ENCODE data around the gene FUT9.

FUT9 gene

GRCh38 chr6:96015518-96016333 lies at the start of gene FUT9:
TSS of gene FUT9 (plus strand) at chr6:96015974. CDS start at chr6:96203156, 187,182 bp downstream.
- DNase-seq: no peak

GRCh38 chr6:95967594-95967993 lies 48.2 kb upstream of the FUT9 start:
- DNase-seq: no peak

GRCh38 chr6:95973976-95974375 lies 41.8 kb upstream of the FUT9 start:
- no peak for DNase-seq

GRCh38 chr6:95978230-95978629 lies 37.5 kb upstream of the FUT9 start:
- DNase-seq: no peak

- no peak for DNase-seq
Observed at GRCh38 chr6:95991906-95992305, 23.9 kb upstream of the FUT9 start.

- DNase-seq: no peak
Observed at GRCh38 chr6:95994151-95994550, 21.6 kb upstream of the FUT9 start.

- no peak for DNase-seq
Observed at GRCh38 chr6:95998133-95998532, 17.6 kb upstream of the FUT9 start.

GRCh38 chr6:96001891-96002575 lies 13.7 kb upstream of the FUT9 start:
- no peak for DNase-seq

- no peak for DNase-seq
Observed at GRCh38 chr6:96002576-96002910, 13.2 kb upstream of the FUT9 start.

GRCh38 chr6:96002912-96003311 lies 12.9 kb upstream of the FUT9 start:
- no peak for DNase-seq

GRCh38 chr6:96007663-96008062 lies 8.1 kb upstream of the FUT9 start:
- no peak for DNase-seq

GRCh38 chr6:96013531-96013930 lies 2.2 kb upstream of the FUT9 start:
- DNase-seq: no peak

- DNase-seq: no peak
Observed at GRCh38 chr6:96014846-96015517, 792 bp upstream of the FUT9 start.

- DNase-seq: no peak
Observed at GRCh38 chr6:96016334-96017069, 728 bp downstream of the FUT9 start.

- DNase-seq: no peak
Observed at GRCh38 chr6:96017070-96017359, 1.2 kb downstream of the FUT9 start.

- no peak for DNase-seq
Observed at GRCh38 chr6:96022225-96022624, 6.5 kb downstream of the FUT9 start.

- DNase-seq: no peak
Observed at GRCh38 chr6:96032661-96033060, 16.9 kb downstream of the FUT9 start.

- no peak for DNase-seq
Observed at GRCh38 chr6:96051555-96051954, 35.8 kb downstream of the FUT9 start.

- no peak for DNase-seq
Observed at GRCh38 chr6:96058082-96058481, 42.3 kb downstream of the FUT9 start.

- no peak for DNase-seq
Observed at GRCh38 chr6:96059586-96059985, 43.8 kb downstream of the FUT9 start.

- DNase-seq: no peak
Observed at GRCh38 chr6:96060249-96060648, 44.5 kb downstream of the FUT9 start.

- no peak for DNase-seq
Observed at GRCh38 chr6:96065213-96065612, 49.4 kb downstream of the FUT9 start.

GRCh38 chr6:96066376-96066775 lies 50.6 kb downstream of the FUT9 start:
- DNase-seq: no peak

- DNase-seq: no peak
Observed at GRCh38 chr6:96073555-96073954, 57.8 kb downstream of the FUT9 start.

Measured in GF-D8 (cell line).